SH-SY5Y (cell line): ENCODE measurements around the gene AASS.

Experiments
- GATA2 ChIP-seq: IDR thresholded peaks from 2 replicates; pipeline ENCODE4 v1.6.1; 2011; ENCODE audit warnings: mild to moderate bottlenecking, low read depth, low read length
- GATA3 ChIP-seq: IDR thresholded peaks from 2 replicates; pipeline ENCODE4 v1.6.1; 2011; ENCODE audit warnings: low read depth, mild to moderate bottlenecking, low read length, moderate library complexity

GRCh38 chr7:122123746-122124145, 20.3 kb downstream of the AASS start:
- TF ChIP-seq GATA2, result no peak
- no peak for TF ChIP-seq GATA3
